ENCODE measurements around the gene ENC1. TPM values are rescaled to one million over a fixed set of nuclear protein-coding genes. Genes with fewer than 3 reads are reported as not detected.

ENC1 gene
- total RNA-seq, 1 donor from 2014 or later, result 15.0 TPM

DNA sequence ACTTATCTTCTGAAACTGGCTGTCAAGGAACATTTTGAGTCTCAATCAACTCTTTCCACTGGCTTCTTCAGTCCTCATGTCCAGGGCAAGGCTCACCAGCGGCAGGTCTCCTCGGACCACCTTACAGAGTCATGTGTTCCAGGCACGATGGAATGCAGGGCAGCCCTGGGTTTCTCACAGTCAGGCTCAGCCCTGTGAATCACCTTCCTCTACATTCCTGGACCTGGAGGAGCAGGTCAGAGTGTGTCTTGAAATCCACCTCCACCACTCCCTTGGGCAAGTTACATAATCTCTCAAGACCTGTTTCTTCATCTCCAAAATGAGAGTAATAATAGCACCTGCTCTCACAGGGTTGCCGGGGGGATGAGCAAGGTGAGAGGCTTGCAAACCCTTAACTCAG lies 16.0 kb downstream of the ENC1 start:
- H3K36me3 ChIP-seq, result peaks cover 4% of the 10 kb centered on the region
- TF ChIP-seq, protein P1, sequence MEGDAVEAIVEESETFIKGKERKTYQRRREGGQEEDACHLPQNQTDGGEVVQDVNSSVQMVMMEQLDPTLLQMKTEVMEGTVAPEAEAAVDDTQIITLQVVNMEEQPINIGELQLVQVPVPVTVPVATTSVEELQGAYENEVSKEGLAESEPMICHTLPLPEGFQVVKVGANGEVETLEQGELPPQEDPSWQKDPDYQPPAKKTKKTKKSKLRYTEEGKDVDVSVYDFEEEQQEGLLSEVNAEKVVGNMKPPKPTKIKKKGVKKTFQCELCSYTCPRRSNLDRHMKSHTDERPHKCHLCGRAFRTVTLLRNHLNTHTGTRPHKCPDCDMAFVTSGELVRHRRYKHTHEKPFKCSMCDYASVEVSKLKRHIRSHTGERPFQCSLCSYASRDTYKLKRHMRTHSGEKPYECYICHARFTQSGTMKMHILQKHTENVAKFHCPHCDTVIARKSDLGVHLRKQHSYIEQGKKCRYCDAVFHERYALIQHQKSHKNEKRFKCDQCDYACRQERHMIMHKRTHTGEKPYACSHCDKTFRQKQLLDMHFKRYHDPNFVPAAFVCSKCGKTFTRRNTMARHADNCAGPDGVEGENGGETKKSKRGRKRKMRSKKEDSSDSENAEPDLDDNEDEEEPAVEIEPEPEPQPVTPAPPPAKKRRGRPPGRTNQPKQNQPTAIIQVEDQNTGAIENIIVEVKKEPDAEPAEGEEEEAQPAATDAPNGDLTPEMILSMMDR (IDR thresholded peaks at IDR 0.05), result no peak
- no peaks in the 10 kb centered on the region for H3K27me3 ChIP-seq
- intact Hi-C loops (cut with DNase I), result no loop called here
- no peak overlapping the region for H3K27ac ChIP-seq
- no peak for DNase-seq
- no peaks in the 10 kb centered on the region for H3K4me1 ChIP-seq
- H3K4me3 ChIP-seq, result no peak overlapping the region
- peak; percentile 94 for ATAC-seq
- H3K9me3 ChIP-seq, result no peaks in the 10 kb centered on the region

DNA sequence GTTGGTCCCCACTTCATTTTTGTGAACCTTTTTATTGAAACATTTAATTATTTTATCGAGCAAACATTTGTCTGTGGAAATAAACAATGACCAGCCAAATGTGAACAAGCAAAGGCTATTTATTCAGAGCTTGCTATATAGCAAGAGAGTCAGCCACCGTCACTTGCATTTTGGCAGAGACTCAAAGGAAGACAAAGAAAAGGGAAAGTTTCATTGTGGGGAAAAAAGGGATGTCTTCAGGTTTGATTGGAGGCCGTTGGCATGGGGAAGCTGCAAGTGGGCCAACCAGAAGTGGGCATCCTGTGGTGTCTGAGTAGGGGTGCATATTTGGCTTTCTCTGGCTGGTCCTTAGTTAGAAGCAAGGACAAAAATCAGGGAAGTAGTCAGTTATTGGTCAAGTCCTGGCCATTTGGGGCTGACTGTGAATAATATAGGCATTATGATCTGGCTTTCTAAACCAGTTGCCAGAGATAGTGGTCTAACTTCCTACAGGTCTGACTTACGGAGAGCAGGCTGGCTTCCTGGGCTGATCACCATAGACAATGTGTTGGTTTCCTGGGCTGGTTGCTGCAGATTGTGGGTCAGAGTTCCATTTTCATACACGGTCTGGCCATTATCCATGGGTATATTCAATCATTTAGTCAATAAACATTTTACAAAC lies 16.6 kb downstream of the ENC1 start:
- no peaks in the 10 kb centered on the region for H3K27me3 ChIP-seq
- no peak overlapping the region for H3K4me3 ChIP-seq
- no peaks in the 10 kb centered on the region for H3K9me3 ChIP-seq
- no peaks in the 10 kb centered on the region for H3K4me1 ChIP-seq
- intact Hi-C loops (cut with DNase I), result no loop called here
- no peak overlapping the region for H3K27ac ChIP-seq
- H3K36me3 ChIP-seq, result no peaks in the 10 kb centered on the region
- DNase-seq (no peak), ATAC-seq (no peak)
- TF ChIP-seq, protein P1 (IDR thresholded peaks at IDR 0.05), result no peak

DNA sequence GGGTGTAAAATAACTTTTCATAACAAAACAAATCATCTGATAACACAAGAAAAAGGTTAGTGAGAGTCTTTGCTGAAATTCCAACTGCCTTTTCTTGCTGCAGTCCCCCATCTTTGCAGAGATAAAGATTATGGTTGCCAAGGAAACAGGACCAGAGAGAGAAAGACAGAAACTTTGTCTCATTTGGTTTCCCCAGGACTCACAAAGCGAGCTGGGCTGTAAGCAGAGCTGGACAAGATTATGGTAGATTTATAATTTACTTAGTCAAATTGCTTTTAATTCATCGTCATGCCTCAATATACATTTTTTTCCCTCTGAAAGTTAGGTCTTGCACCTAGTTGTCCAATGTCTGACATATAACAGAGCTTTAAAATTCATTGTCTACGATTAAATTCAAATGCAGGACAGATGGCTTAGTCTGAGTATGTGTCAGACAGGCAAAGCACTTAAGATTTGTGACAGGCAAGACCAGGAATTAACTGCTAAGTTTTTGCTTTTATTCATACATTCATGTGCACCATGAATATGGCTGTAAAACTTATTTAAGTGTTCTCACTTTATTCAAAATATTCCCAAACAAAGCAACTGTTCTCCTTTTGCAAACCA lies 17.4 kb downstream of the ENC1 start:
- no peak overlapping the region for H3K27ac ChIP-seq
- ATAC-seq, result no peak
- no peaks in the 10 kb centered on the region for H3K4me1 ChIP-seq
- intact Hi-C loops (cut with DNase I), result no loop called here
- no peaks in the 10 kb centered on the region for H3K36me3 ChIP-seq
- DNase-seq, result no peak
- TF ChIP-seq, protein P1 (IDR thresholded peaks at IDR 0.05), result no peak
- no peaks in the 10 kb centered on the region for H3K27me3 ChIP-seq
- no peak overlapping the region for H3K4me3 ChIP-seq
- H3K9me3 ChIP-seq, result no peaks in the 10 kb centered on the region

DNA sequence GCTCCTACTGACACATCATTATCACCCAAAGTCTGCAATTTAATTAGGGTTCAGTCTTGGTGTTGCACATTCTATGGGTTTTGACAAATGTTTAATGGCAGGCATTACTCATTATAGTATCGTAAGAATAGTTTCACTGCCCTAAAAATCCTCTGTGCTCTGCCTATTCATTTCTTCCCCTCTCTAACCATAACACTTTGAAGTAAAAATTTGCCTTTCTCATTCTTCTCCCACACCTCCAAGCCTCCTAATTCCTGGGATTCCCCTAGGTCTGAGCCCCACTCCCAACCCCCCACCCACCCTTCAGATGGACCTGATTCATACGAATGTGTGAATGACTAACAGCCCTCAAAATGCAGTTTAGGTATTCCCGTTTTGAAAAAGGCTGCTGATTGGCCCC lies 18.4 kb downstream of the ENC1 start:
- H3K27me3 ChIP-seq, result no peaks in the 10 kb centered on the region
- no peaks in the 10 kb centered on the region for H3K36me3 ChIP-seq
- H3K9me3 ChIP-seq, result no peaks in the 10 kb centered on the region
- H3K4me1 ChIP-seq, result no peaks in the 10 kb centered on the region
- DNase-seq, result no peak
- H3K27ac ChIP-seq, result no peak overlapping the region
- intact Hi-C loops (cut with DNase I), result no loop called here
- TF ChIP-seq, protein P1 (IDR thresholded peaks at IDR 0.05), result no peak
- H3K4me3 ChIP-seq, result no peak overlapping the region
- no peak for ATAC-seq

DNA sequence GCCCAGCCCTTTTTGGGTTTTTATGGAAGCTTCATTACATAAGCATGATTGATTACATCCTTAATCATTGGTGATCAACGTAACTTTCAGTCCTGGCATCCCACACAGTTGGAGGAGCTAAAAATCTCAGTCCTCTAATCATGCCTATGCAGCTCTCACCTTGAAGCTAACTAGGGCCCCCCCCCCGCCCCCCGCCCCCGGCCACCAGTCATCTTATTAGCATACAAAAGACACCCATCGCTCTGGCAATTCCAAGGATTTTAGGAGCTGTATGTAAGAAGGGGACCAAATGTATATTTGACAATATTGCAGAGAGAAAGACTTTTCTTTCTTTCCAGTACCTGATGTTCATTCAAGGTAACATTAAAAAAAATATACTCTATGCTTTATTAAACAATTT lies 19.0 kb downstream of the ENC1 start:
- H3K27ac ChIP-seq, result no peak overlapping the region
- TF ChIP-seq, protein P1 (IDR thresholded peaks at IDR 0.05), result no peak
- ATAC-seq (no peak), DNase-seq (no peak)
- H3K4me1 ChIP-seq, result no peaks in the 10 kb centered on the region
- H3K9me3 ChIP-seq, result no peaks in the 10 kb centered on the region
- H3K36me3 ChIP-seq, result no peaks in the 10 kb centered on the region
- no peaks in the 10 kb centered on the region for H3K27me3 ChIP-seq
- intact Hi-C loops (cut with DNase I), result no loop called here
- H3K4me3 ChIP-seq, result no peak overlapping the region

All from upper lobe of right lung (tissue), 1 donor.